ENCODE results near the gene TRMT1L.
"Not testable (repeated sequence)": the region's sequence is repeated elsewhere in the genome, so short reads cannot be mapped to it uniquely, and the experiment has no call there.

The TRMT1L gene

GRCh38 chr1:185156854-185157598 is at the start of gene TRMT1L, which contains the start of gene SWT1:
Gene TRMT1L, minus strand, starts transcription at chr1:185156953. Its CDS starts 241 bp downstream, at chr1:185156712.
Gene SWT1, plus strand, starts transcription at chr1:185157167. Its CDS starts 3,675 bp downstream, at chr1:185160842.
- DNase-seq: peak; percentile 98 to 100 (median 100)

GRCh38 chr1:185200889-185201288 is 44.1 kb upstream of the TRMT1L start:
- DNase-seq: no peak

- DNase-seq: not testable (repeated sequence)
These were observed 42.0 kb upstream of the TRMT1L start for GRCh38 chr1:185198712-185199111.

- no peak for DNase-seq
These were observed 37.0 kb upstream of the TRMT1L start for GRCh38 chr1:185193756-185194155.

- peak; percentile 51 to 88 (median 63) for DNase-seq
These were observed 13.6 kb upstream of the TRMT1L start for GRCh38 chr1:185170291-185170848.

GRCh38 chr1:185166106-185166505 is 9.4 kb upstream of the TRMT1L start:
- DNase-seq: no peak

- no peak for DNase-seq
These were observed 5.7 kb upstream of the TRMT1L start for GRCh38 chr1:185162491-185162890.

GRCh38 chr1:185159966-185160365 is 3.2 kb upstream of the TRMT1L start:
- DNase-seq: no peak

- peak in 2 of 3 experiments; percentile 39 to 59 for DNase-seq
These were observed 2.0 kb upstream of the TRMT1L start for GRCh38 chr1:185158800-185159199.

- DNase-seq: peak in 2 of 3 experiments; percentile 56 to 63
These were observed 1.1 kb upstream of the TRMT1L start for GRCh38 chr1:185157599-185158412.

GRCh38 chr1:185156288-185156853 is 382 bp downstream of the TRMT1L start:
- peak in 1 of 3 experiments; percentile 94 for DNase-seq

GRCh38 chr1:185155600-185156287 is 1.0 kb downstream of the TRMT1L start:
- no peak for DNase-seq

- no peak for DNase-seq
These were observed 1.7 kb downstream of the TRMT1L start for GRCh38 chr1:185154912-185155513.

GRCh38 chr1:185152187-185152767 is 4.5 kb downstream of the TRMT1L start:
- DNase-seq: no peak

- no peak for DNase-seq
These were observed 5.5 kb downstream of the TRMT1L start for GRCh38 chr1:185151215-185151614.

- DNase-seq: no peak
These were observed 12.5 kb downstream of the TRMT1L start for GRCh38 chr1:185144233-185144632.

- no peak for DNase-seq
These were observed 17.5 kb downstream of the TRMT1L start for GRCh38 chr1:185139246-185139645.

GRCh38 chr1:185137896-185138545 is 18.7 kb downstream of the TRMT1L start:
- DNase-seq: no peak

- DNase-seq: no peak
These were observed 24.2 kb downstream of the TRMT1L start for GRCh38 chr1:185132534-185132933.

GRCh38 chr1:185129708-185130107 is 27.0 kb downstream of the TRMT1L start:
- no peak for DNase-seq

- no peak for DNase-seq
These were observed 44.4 kb downstream of the TRMT1L start for GRCh38 chr1:185112356-185112755.

Measured in NCI-H1417 (cell line).